ENCODE data around the gene LCP1. TPM values are rescaled to one million over a fixed set of nuclear protein-coding genes. Genes with fewer than 3 reads are reported as not detected.

LCP1 gene
- total RNA-seq, 1 donor, result 44.9 TPM

DNA sequence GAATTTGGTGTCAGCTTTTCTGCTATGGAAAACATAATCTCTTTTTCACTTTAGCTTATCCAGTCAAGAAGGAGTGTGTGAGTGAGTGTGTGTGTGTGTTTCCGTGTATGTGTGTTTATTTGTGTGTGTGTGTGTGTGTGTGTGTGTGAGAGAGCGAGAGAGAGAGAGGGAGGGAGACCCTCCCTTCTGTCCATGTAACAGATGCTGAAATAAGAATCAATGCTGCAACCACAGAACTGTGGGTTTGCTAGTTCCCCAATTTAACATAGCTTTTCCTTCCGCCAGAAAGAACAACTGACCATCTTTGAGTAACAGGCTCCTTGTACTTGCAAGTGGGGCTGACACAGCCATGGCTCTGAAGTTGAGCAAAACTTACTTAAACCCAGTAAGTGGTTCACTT, 5.2 kb downstream of the LCP1 start:
- H3K4me3 ChIP-seq (ENCODE audit: low read depth, low read length), result no peak overlapping the region
- TF ChIP-seq, protein P1, sequence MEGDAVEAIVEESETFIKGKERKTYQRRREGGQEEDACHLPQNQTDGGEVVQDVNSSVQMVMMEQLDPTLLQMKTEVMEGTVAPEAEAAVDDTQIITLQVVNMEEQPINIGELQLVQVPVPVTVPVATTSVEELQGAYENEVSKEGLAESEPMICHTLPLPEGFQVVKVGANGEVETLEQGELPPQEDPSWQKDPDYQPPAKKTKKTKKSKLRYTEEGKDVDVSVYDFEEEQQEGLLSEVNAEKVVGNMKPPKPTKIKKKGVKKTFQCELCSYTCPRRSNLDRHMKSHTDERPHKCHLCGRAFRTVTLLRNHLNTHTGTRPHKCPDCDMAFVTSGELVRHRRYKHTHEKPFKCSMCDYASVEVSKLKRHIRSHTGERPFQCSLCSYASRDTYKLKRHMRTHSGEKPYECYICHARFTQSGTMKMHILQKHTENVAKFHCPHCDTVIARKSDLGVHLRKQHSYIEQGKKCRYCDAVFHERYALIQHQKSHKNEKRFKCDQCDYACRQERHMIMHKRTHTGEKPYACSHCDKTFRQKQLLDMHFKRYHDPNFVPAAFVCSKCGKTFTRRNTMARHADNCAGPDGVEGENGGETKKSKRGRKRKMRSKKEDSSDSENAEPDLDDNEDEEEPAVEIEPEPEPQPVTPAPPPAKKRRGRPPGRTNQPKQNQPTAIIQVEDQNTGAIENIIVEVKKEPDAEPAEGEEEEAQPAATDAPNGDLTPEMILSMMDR (IDR thresholded peaks at IDR 0.05; ENCODE audit: insufficient read depth, low read depth, low read length), result no peak

DNA sequence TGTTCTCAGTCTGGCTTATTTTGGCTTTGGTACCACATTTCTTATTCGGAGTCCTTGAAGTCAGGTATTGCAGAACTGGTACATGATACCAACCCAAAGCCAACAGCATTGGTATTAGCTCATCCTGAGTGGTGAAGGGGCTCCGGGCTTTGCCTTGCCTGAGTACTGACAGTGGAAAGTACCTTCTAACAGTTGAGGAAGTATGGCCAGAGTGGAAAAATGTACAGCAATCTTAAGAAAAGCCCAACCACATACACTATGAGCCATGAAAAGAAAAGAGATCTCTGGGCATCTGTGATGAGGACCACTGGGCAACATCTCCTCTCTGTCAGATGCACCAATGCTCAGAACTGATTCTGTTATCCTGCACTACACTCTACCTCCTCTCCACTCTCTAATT, 8.3 kb downstream of the LCP1 start:
- no peak overlapping the region for H3K4me3 ChIP-seq (ENCODE audit: low read depth, low read length)
- TF ChIP-seq, protein P1 (IDR thresholded peaks at IDR 0.05; ENCODE audit: insufficient read depth, low read depth, low read length), result no peak
- DNase-seq (ENCODE audit: low read depth), result no peak

More for the DNA sequence above, 5.2 kb downstream of the LCP1 start:
- no peak for DNase-seq (ENCODE audit: low read depth)

DNA sequence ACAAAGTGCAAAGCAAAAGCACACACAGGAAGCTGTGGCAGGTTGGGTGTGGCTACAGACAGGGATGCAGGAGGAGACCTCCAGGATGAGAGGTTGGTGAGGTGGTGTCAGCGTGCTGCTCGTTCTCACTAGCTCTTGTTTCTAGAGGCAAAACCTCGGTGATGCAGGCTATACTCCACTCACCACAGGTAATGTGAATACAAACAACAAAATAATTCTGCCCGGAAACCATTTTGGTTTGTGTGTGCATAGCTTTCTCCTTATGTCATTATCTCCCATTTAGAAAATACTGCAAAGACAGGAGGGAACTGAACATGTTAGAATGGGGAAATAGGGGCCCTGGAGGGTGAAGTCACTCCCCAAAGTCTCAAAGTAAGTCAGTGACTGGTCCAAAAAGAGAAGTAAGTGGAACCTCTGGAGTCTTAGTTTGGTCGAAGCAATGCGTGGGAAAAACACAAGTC, 9.4 kb downstream of the LCP1 start:
- H3K4me3 ChIP-seq (ENCODE audit: low read depth, low read length), result no peak overlapping the region
- TF ChIP-seq, protein P1 (IDR thresholded peaks at IDR 0.05; ENCODE audit: insufficient read depth, low read depth, low read length), result no peak
- no peak for DNase-seq (ENCODE audit: low read depth)

DNA sequence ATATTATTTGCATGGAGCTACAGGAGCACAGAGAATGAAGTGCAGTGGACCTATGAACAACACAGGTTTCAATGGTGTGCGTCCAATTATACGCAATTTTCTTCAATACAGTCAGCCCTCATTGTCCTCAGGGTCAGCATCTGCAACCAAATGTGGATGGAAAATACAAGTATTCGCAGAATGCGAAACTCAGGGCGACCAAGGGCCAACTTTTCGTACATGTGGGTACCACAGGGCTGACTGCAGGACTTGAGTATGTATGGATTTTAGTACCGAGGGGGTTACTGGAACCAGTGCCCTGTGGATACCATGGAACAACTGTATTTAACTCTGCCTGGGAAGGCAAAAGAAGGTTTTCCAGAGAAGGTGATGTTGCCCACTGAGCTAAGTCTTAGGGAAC, 10.2 kb downstream of the LCP1 start:
- H3K4me3 ChIP-seq (ENCODE audit: low read depth, low read length), result no peak overlapping the region
- TF ChIP-seq, protein P1 (IDR thresholded peaks at IDR 0.05; ENCODE audit: insufficient read depth, low read depth, low read length), result no peak
- no peak for DNase-seq (ENCODE audit: low read depth)

DNA sequence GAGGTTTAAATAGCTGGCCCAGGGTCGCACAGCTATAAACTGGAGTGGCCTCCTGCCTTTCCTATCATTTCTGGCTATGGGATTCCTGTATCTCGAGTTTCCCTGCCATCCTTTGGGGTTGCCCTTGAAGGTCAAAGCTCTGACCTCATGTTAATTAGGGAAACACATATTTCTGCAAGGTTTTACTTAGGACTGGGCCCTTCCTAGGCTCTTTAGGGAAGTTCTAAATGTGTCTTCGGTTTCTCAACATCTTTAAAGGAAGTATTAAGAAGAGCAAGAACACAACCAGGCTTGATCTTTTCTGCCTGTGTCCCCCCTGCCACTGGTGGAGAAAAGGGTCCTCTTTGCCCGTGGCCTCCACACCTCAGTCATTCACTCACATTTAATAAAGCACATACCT, 10.8 kb downstream of the LCP1 start:
- H3K4me3 ChIP-seq (ENCODE audit: low read depth, low read length), result no peak overlapping the region
- no peak for DNase-seq (ENCODE audit: low read depth)
- TF ChIP-seq, protein P1 (IDR thresholded peaks at IDR 0.05; ENCODE audit: insufficient read depth, low read depth, low read length), result no peak

DNA sequence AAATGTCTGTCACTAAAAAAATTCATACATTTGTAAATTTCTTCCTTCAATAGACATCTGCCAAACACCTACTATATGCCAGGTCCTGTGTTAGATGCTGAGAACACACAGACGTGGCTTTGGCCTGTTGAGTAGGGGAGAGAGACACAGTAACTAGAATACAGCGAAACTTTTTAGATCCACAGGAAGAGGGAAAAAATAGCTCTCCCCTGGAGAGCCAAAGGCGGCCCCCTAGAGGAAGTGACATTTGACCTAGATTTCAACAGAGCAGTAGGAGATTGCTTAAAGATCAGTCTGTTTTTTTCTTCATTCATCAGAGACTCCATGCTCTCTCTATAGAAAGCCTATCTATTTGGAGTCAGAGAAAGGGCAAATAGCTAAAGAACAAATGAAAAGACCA, 11.3 kb downstream of the LCP1 start:
- H3K4me3 ChIP-seq (ENCODE audit: low read depth, low read length), result no peak overlapping the region
- TF ChIP-seq, protein P1 (IDR thresholded peaks at IDR 0.05; ENCODE audit: insufficient read depth, low read depth, low read length), result no peak
- DNase-seq (ENCODE audit: low read depth), result peak; percentile 24

DNA sequence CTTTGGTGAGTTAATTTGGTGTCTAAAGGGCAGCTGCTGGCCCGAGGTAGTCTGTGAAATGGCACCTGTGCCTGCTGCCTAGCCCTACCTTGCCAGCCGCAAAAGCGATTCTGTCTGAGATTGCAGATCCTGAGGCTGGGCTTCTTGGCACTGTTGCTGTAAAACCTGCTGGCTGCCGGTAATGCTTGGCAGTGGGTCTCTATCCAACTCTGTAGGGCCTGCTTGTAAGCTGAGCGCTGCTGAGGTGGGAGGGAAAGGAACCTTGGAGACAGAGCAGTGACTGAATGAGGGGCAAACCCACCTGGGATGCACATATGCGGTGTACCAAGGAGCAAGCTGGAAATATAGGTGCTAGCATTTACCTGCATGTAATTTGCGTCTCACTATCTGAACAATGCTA, 11.7 kb downstream of the LCP1 start:
- DNase-seq (ENCODE audit: low read depth), result no peak

More for the DNA sequence above, 11.7 kb downstream of the LCP1 start:
- TF ChIP-seq, protein P1 (IDR thresholded peaks at IDR 0.05; ENCODE audit: insufficient read depth, low read depth, low read length), result no peak
- H3K4me3 ChIP-seq (ENCODE audit: low read depth, low read length), result no peak overlapping the region
